K562 (cell line): ENCODE measurements around the gene KIF6. TPM values are rescaled to one million over a fixed set of nuclear protein-coding genes. Genes with fewer than 3 reads are reported as not detected.

Experiments
- NCOA2 ChIP-seq, 2 experiments: fragments of 450-650 bp; IDR thresholded peaks; 2 replicates each; pipeline ENCODE4 v1.6.1; 2018; ENCODE audit warnings: mild to moderate bottlenecking in 2 of 2, moderate library complexity in 1 of 2; ENCODE audit not compliant: partially characterized antibody in 2 of 2
- NFATC3 ChIP-seq: fragments of 450-650 bp; IDR thresholded peaks from 2 replicates; pipeline ENCODE4 v1.6.1; 2017; ENCODE audit warnings: mild to moderate bottlenecking
- PML ChIP-seq: IDR thresholded peaks from 2 replicates; pipeline ENCODE4 v1.6.1; 2012; ENCODE audit warnings: low read length, inconsistent platforms
- SNRNP70 ChIP-seq: fragments of 200-400 bp; formaldehyde crosslinking; optimal IDR thresholded peaks from 2 replicates; pipeline ENCODE3; 2017; ENCODE audit warnings: low read depth, low read length
- TAL1 ChIP-seq: fragments of 450-650 bp; IDR thresholded peaks from 2 replicates; pipeline ENCODE4 v1.6.1; 2016; ENCODE audit warnings: mild to moderate bottlenecking
- polyA plus RNA-seq, 8 experiments: library from polyadenylated mRNA; depleted of rRNA in 4 of 8; stranded (reverse) in 5 of 8; unstranded in 3 of 8; fragments of >200 nt; fragmentation: Nextera tagmentation in 2 of 8; fragmentation: Illumina TruSeq in 1 of 8; extraction: Ambion mirVana in 2 of 8; extraction: Trizol in 1 of 8; gene quantifications; 2 replicates each; pipeline versions ENCODE4 v1.2.1 to v1.2.3, GENCODE V29; 2011 to 2014; ENCODE audit warnings: inconsistent platforms in 1 of 8, missing spikeins in 1 of 8
- total RNA-seq, 7 experiments: library from RNA; depleted of rRNA in 6 of 7; stranded (reverse); fragments of >200 nt in 6 of 7; fragmentation: Illumina TruSeq in 2 of 7; extraction: Trizol in 2 of 7; gene quantifications; 2 replicates each; pipeline versions ENCODE4 v1.2.1 to v1.2.3, GENCODE V29; 2011 to 2021; ENCODE audit warnings: low replicate concordance in 1 of 7
- TF ChIP-seq, protein P1 (sequence below): fragments of 250-450 bp; sonication (Bioruptor Pico); IDR thresholded peaks from 2 replicates; pipeline ENCODE4 v1.5.0; 2021; ENCODE audit warnings: mild to moderate bottlenecking, borderline replicate concordance
- TF ChIP-seq, protein P2 (sequence below): fragments of 450-650 bp; IDR thresholded peaks from 2 replicates; pipeline ENCODE4 v1.6.1; 2018; ENCODE audit not compliant: partially characterized antibody
- TF ChIP-seq, protein P3 (sequence below): fragments of 450-650 bp; IDR thresholded peaks from 2 replicates; pipeline ENCODE4 v1.6.1; 2016; ENCODE audit warnings: mild to moderate bottlenecking

The KIF6 gene
- total and polyA plus RNA-seq, 9 of the 15 experiments (the other 6 are each of a cell fraction or from before 2014, with no cell fraction given), result not detected

GRCh38 chr6:39304951-39305350 is 420.3 kb downstream of the KIF6 start (continued):
- TF ChIP-seq, protein P1, sequence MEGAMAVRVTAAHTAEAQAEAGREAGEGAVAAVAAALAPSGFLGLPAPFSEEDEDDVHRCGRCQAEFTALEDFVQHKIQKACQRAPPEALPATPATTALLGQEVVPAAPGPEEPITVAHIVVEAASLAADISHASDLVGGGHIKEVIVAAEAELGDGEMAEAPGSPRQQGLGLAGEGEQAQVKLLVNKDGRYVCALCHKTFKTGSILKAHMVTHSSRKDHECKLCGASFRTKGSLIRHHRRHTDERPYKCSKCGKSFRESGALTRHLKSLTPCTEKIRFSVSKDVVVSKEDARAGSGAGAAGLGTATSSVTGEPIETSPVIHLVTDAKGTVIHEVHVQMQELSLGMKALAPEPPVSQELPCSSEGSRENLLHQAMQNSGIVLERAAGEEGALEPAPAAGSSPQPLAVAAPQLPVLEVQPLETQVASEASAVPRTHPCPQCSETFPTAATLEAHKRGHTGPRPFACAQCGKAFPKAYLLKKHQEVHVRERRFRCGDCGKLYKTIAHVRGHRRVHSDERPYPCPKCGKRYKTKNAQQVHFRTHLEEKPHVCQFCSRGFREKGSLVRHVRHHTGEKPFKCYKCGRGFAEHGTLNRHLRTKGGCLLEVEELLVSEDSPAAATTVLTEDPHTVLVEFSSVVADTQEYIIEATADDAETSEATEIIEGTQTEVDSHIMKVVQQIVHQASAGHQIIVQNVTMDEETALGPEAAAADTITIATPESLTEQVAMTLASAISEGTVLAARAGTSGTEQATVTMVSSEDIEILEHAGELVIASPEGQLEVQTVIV (CRISPR knock-in tag), result no peak
- TF ChIP-seq, protein P2, sequence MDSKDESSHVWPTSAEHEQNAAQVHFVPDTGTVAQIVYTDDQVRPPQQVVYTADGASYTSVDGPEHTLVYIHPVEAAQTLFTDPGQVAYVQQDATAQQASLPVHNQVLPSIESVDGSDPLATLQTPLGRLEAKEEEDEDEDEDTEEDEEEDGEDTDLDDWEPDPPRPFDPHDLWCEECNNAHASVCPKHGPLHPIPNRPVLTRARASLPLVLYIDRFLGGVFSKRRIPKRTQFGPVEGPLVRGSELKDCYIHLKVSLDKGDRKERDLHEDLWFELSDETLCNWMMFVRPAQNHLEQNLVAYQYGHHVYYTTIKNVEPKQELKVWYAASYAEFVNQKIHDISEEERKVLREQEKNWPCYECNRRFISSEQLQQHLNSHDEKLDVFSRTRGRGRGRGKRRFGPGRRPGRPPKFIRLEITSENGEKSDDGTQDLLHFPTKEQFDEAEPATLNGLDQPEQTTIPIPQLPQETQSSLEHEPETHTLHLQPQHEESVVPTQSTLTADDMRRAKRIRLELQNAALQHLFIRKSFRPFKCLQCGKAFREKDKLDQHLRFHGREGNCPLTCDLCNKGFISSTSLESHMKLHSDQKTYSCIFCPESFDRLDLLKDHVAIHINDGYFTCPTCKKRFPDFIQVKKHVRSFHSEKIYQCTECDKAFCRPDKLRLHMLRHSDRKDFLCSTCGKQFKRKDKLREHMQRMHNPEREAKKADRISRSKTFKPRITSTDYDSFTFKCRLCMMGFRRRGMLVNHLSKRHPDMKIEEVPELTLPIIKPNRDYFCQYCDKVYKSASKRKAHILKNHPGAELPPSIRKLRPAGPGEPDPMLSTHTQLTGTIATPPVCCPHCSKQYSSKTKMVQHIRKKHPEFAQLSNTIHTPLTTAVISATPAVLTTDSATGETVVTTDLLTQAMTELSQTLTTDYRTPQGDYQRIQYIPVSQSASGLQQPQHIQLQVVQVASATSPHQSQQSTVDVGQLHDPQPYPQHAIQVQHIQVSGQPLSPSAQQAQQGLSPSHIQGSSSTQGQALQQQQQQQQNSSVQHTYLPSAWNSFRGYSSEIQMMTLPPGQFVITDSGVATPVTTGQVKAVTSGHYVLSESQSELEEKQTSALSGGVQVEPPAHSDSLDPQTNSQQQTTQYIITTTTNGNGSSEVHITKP, result no peak
- TF ChIP-seq TAL1 (no peak), NFATC3 (no peak), SNRNP70 (no peak), PML (no peak), NCOA2 (IDR thresholded peaks at IDR 0.05; ENCODE audit: partially characterized antibody in 2 of 2) (no peak)
- TF ChIP-seq, protein P3, sequence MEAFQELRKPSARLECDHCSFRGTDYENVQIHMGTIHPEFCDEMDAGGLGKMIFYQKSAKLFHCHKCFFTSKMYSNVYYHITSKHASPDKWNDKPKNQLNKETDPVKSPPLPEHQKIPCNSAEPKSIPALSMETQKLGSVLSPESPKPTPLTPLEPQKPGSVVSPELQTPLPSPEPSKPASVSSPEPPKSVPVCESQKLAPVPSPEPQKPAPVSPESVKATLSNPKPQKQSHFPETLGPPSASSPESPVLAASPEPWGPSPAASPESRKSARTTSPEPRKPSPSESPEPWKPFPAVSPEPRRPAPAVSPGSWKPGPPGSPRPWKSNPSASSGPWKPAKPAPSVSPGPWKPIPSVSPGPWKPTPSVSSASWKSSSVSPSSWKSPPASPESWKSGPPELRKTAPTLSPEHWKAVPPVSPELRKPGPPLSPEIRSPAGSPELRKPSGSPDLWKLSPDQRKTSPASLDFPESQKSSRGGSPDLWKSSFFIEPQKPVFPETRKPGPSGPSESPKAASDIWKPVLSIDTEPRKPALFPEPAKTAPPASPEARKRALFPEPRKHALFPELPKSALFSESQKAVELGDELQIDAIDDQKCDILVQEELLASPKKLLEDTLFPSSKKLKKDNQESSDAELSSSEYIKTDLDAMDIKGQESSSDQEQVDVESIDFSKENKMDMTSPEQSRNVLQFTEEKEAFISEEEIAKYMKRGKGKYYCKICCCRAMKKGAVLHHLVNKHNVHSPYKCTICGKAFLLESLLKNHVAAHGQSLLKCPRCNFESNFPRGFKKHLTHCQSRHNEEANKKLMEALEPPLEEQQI, result no peak
